Erythroblast (primary cell): ENCODE measurements around the gene SCN1B.

ENCODE experiments used
- GATA1 ChIP-seq: IDR thresholded peaks from 2 replicates; pipeline ENCODE4 v1.6.1; 2011; ENCODE audit warnings: low read depth, mild to moderate bottlenecking, control low read depth, low read length, moderate library complexity
- POLR2A ChIP-seq: IDR thresholded peaks from 2 replicates; pipeline ENCODE4 v1.6.1; 2011; ENCODE audit warnings: mild to moderate bottlenecking, low read length

DNA sequence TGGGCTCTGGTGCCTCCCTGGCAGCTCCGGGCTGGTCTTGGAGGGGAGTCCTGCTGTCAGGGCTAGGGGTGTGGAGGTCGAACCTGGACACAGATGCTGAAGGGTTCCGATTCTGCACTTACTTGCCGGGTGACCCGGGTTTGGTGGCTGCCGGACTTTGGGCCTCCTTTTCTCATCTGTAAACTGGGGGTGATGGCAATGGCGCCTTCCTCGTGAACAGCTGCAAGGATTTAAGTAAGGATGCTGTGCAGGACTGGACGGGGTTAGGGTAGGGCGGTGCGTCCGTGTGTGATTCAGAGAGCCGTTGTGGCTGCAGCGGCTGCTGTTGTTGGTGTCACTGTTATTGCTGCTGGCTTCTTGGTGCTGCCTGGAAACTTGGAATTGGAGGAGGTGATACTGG lies 13.6 kb downstream of the SCN1B start:
- TF ChIP-seq POLR2A (no peak), GATA1 (no peak)
